Effector memory CD4-positive, alpha-beta T cell (primary cell): ENCODE data around the gene GLDC.
"Not testable (repeated sequence)": the region's sequence is repeated elsewhere in the genome, so short reads cannot be mapped to it uniquely, and the experiment has no call there.

Experiments used
- DNase-seq, 3 donors: peaks; one replicate each; pipeline ENCODE4 v3.0.0-alpha.2; 2020
- H3K27ac ChIP-seq: 2 replicates; pipeline ENCODE4 v1.7.0; 2013; ENCODE audit warnings: mild to moderate bottlenecking, low read length, moderate library complexity; ENCODE audit not compliant: insufficient read depth, poor library complexity, severe bottlenecking
- H3K27me3 ChIP-seq: replicated peaks from 2 replicates; pipeline ENCODE4 v1.7.0; 2013; ENCODE audit warnings: mild to moderate bottlenecking, low read length; ENCODE audit not compliant: insufficient read depth, control insufficient read depth, poor library complexity, severe bottlenecking
- H3K36me3 ChIP-seq: 2 replicates; pipeline ENCODE4 v1.7.0; 2013; ENCODE audit warnings: mild to moderate bottlenecking, low read length, moderate library complexity; ENCODE audit not compliant: control insufficient read depth, insufficient read depth
- H3K4me1 ChIP-seq: 2 replicates; pipeline ENCODE4 v1.7.0; 2013; ENCODE audit warnings: low read length, mild to moderate bottlenecking; ENCODE audit not compliant: control insufficient read depth, insufficient read depth, poor library complexity, severe bottlenecking
- H3K4me3 ChIP-seq: 2 replicates; pipeline ENCODE4 v1.7.0; 2013; ENCODE audit warnings: low read length, low read depth, mild to moderate bottlenecking; ENCODE audit not compliant: insufficient read depth, poor library complexity, severe bottlenecking
- H3K9me3 ChIP-seq: 2 replicates; pipeline ENCODE4 v1.7.0; 2013; ENCODE audit warnings: mild to moderate bottlenecking, low read length, moderate library complexity; ENCODE audit not compliant: control insufficient read depth

The GLDC gene

GRCh38 chr9:6625363-6625762 is 20.2 kb downstream of the GLDC start:
- no peak overlapping the region for H3K4me3 ChIP-seq
- no peaks in the 10 kb centered on the region for H3K36me3 ChIP-seq
- no peak overlapping the region for H3K27ac ChIP-seq
- peaks cover 10% of the 10 kb centered on the region for H3K27me3 ChIP-seq
- no peaks in the 10 kb centered on the region for H3K4me1 ChIP-seq
- no peaks in the 10 kb centered on the region for H3K9me3 ChIP-seq
- no peak for DNase-seq

GRCh38 chr9:6622784-6623183 is 22.7 kb downstream of the GLDC start:
- DNase-seq, H3K9me3 ChIP-seq, H3K4me1 ChIP-seq, H3K4me3 ChIP-seq, H3K27ac ChIP-seq, H3K36me3 ChIP-seq: not testable (repeated sequence)
- H3K27me3 ChIP-seq = peaks cover 10% of the 10 kb centered on the region

- Histone ChIP-seq H3K9me3 (no peaks in the 10 kb centered on the region), H3K4me1 (no peaks in the 10 kb centered on the region), H3K4me3 (no peak overlapping the region), H3K27me3 (peaks cover 5% of the 10 kb centered on the region), H3K36me3 (no peaks in the 10 kb centered on the region), H3K27ac (no peak overlapping the region)
- no peak for DNase-seq
Observed at GRCh38 chr9:6620796-6621195, 24.7 kb downstream of the GLDC start.

- no peak for DNase-seq
- Histone ChIP-seq H3K27ac (no peak overlapping the region), H3K27me3 (peaks cover under 1% of the 10 kb centered on the region), H3K36me3 (no peaks in the 10 kb centered on the region), H3K9me3 (no peaks in the 10 kb centered on the region), H3K4me3 (no peak overlapping the region), H3K4me1 (no peaks in the 10 kb centered on the region)
Observed at GRCh38 chr9:6620353-6620752, 25.2 kb downstream of the GLDC start.

GRCh38 chr9:6619909-6620308 is 25.6 kb downstream of the GLDC start:
- no peaks in the 10 kb centered on the region for H3K4me1 ChIP-seq
- no peaks in the 10 kb centered on the region for H3K9me3 ChIP-seq
- no peak for DNase-seq
- no peak overlapping the region for H3K4me3 ChIP-seq
- no peaks in the 10 kb centered on the region for H3K36me3 ChIP-seq
- no peak overlapping the region for H3K27ac ChIP-seq
- no peaks in the 10 kb centered on the region for H3K27me3 ChIP-seq

- Histone ChIP-seq H3K4me1 (no peaks in the 10 kb centered on the region), H3K4me3 (no peak overlapping the region), H3K27me3 (no peaks in the 10 kb centered on the region), H3K36me3 (no peaks in the 10 kb centered on the region), H3K9me3 (no peaks in the 10 kb centered on the region), H3K27ac (no peak overlapping the region)
- DNase-seq = no peak
Observed at GRCh38 chr9:6616951-6617602, 28.5 kb downstream of the GLDC start.

GRCh38 chr9:6614489-6614888 is 31.0 kb downstream of the GLDC start:
- no peaks in the 10 kb centered on the region for H3K36me3 ChIP-seq

GRCh38 chr9:6611865-6612264 is 33.7 kb downstream of the GLDC start:
- Histone ChIP-seq H3K27me3 (no peaks in the 10 kb centered on the region), H3K4me3 (no peak overlapping the region), H3K36me3 (no peaks in the 10 kb centered on the region), H3K9me3 (no peaks in the 10 kb centered on the region), H3K4me1 (no peaks in the 10 kb centered on the region), H3K27ac (no peak overlapping the region)
- DNase-seq = no peak

More at GRCh38 chr9:6614489-6614888, 31.0 kb downstream of the GLDC start:
- Histone ChIP-seq H3K27me3 (no peaks in the 10 kb centered on the region), H3K4me1 (no peaks in the 10 kb centered on the region), H3K9me3 (no peaks in the 10 kb centered on the region), H3K27ac (no peak overlapping the region), H3K4me3 (no peak overlapping the region)
- no peak for DNase-seq

GRCh38 chr9:6610073-6610472 is 35.5 kb downstream of the GLDC start:
- Histone ChIP-seq H3K36me3 (no peaks in the 10 kb centered on the region), H3K9me3 (no peaks in the 10 kb centered on the region), H3K4me1 (no peaks in the 10 kb centered on the region), H3K4me3 (no peak overlapping the region), H3K27me3 (no peaks in the 10 kb centered on the region), H3K27ac (no peak overlapping the region)
- DNase-seq = no peak

GRCh38 chr9:6609497-6610016 is 36.0 kb downstream of the GLDC start:
- Histone ChIP-seq H3K27ac (no peak overlapping the region), H3K9me3 (no peaks in the 10 kb centered on the region), H3K36me3 (no peaks in the 10 kb centered on the region), H3K27me3 (no peaks in the 10 kb centered on the region), H3K4me3 (no peak overlapping the region), H3K4me1 (no peaks in the 10 kb centered on the region)
- no peak for DNase-seq
